Mucosa of stomach (tissue), 1 donor: ENCODE data around the gene FKBP4.

Experiments
- H3K27me3 ChIP-seq: one replicate; pipeline ENCODE4 v1.7.0; 2013; ENCODE audit warnings: mild to moderate bottlenecking, low read length; ENCODE audit not compliant: control insufficient read depth, insufficient read depth
- H3K36me3 ChIP-seq: one replicate; pipeline ENCODE4 v1.7.0; 2013; ENCODE audit warnings: low read length; ENCODE audit not compliant: control insufficient read depth, insufficient read depth
- H3K4me1 ChIP-seq: one replicate; pipeline ENCODE4 v1.7.0; 2013; ENCODE audit warnings: mild to moderate bottlenecking, low read length; ENCODE audit not compliant: control insufficient read depth, insufficient read depth
- H3K4me3 ChIP-seq: one replicate; pipeline ENCODE4 v1.7.0; 2013; ENCODE audit warnings: low read length
- H3K9ac ChIP-seq: one replicate; pipeline ENCODE4 v1.7.0; 2013; ENCODE audit warnings: mild to moderate bottlenecking, low read length, moderate library complexity
- H3K9me3 ChIP-seq: one replicate; pipeline ENCODE4 v1.7.0; 2013; ENCODE audit warnings: mild to moderate bottlenecking, low read length, moderate library complexity; ENCODE audit not compliant: control insufficient read depth
- donor health status: Pancreatic carcinoma.

The FKBP4 gene

GRCh38 chr12:2803635-2804392 is 9.0 kb downstream of the FKBP4 start:
- H3K36me3 ChIP-seq, result peaks cover 23% of the 10 kb centered on the region
- no peaks in the 10 kb centered on the region for H3K9me3 ChIP-seq
- no peak overlapping the region for H3K9ac ChIP-seq
- no peak overlapping the region for H3K4me3 ChIP-seq
- H3K27me3 ChIP-seq, result no peaks in the 10 kb centered on the region
- H3K4me1 ChIP-seq, result no peaks in the 10 kb centered on the region

GRCh38 chr12:2804393-2805142 is 9.8 kb downstream of the FKBP4 start:
- Histone ChIP-seq H3K4me3 (no peak overlapping the region), H3K4me1 (no peaks in the 10 kb centered on the region), H3K36me3 (peaks cover 16% of the 10 kb centered on the region), H3K27me3 (no peaks in the 10 kb centered on the region), H3K9me3 (no peaks in the 10 kb centered on the region), H3K9ac (no peak overlapping the region)

GRCh38 chr12:2805143-2805520 is 10.4 kb downstream of the FKBP4 start:
- H3K27me3 ChIP-seq, result no peaks in the 10 kb centered on the region
- H3K4me3 ChIP-seq, result no peak overlapping the region
- H3K36me3 ChIP-seq, result peaks cover 14% of the 10 kb centered on the region
- no peaks in the 10 kb centered on the region for H3K9me3 ChIP-seq
- H3K4me1 ChIP-seq, result no peaks in the 10 kb centered on the region
- no peak overlapping the region for H3K9ac ChIP-seq

- H3K9ac ChIP-seq, result no peak overlapping the region
- H3K9me3 ChIP-seq, result no peaks in the 10 kb centered on the region
- no peak overlapping the region for H3K4me3 ChIP-seq
- peaks cover 9% of the 10 kb centered on the region for H3K36me3 ChIP-seq
- no peaks in the 10 kb centered on the region for H3K27me3 ChIP-seq
- H3K4me1 ChIP-seq, result peaks cover 2% of the 10 kb centered on the region
Observed at GRCh38 chr12:2806700-2807099, 11.9 kb downstream of the FKBP4 start.

GRCh38 chr12:2811801-2812200 is 17.0 kb downstream of the FKBP4 start:
- Histone ChIP-seq H3K27me3 (no peaks in the 10 kb centered on the region), H3K9me3 (no peaks in the 10 kb centered on the region), H3K4me3 (peak overlapping the region; percentile 95), H3K9ac (peak overlapping the region; percentile 80), H3K36me3 (no peaks in the 10 kb centered on the region), H3K4me1 (peaks cover 7% of the 10 kb centered on the region)

- peak within 1 kb of the TSS; percentile 80 for H3K9ac ChIP-seq
- H3K27me3 ChIP-seq, result no peaks in the 10 kb centered on the region
Observed at GRCh38 chr12:2812290-2813213, 17.8 kb downstream of the FKBP4 start, which contains the start of gene ITFG2. TSS of gene ITFG2 (plus strand) at chr12:2812668. CDS start at chr12:2812761, 93 bp downstream.

GRCh38 chr12:2813214-2814185 is 18.7 kb downstream of the FKBP4 start:
- Histone ChIP-seq H3K4me3 (peak overlapping the region; percentile 95), H3K9me3 (no peaks in the 10 kb centered on the region), H3K9ac (peak overlapping the region; percentile 80), H3K4me1 (peaks cover 7% of the 10 kb centered on the region), H3K36me3 (no peaks in the 10 kb centered on the region), H3K27me3 (no peaks in the 10 kb centered on the region)

More at GRCh38 chr12:2812290-2813213, 17.8 kb downstream of the FKBP4 start, which contains the start of gene ITFG2:
- no peaks in the 10 kb centered on the region for H3K36me3 ChIP-seq
- H3K4me3 ChIP-seq, result peak within 1 kb of the TSS; percentile 95
- no peaks in the 10 kb centered on the region for H3K9me3 ChIP-seq
- peaks cover 7% of the 10 kb centered on the region for H3K4me1 ChIP-seq

GRCh38 chr12:2819810-2820209 is 25.0 kb downstream of the FKBP4 start:
- Histone ChIP-seq H3K36me3 (no peaks in the 10 kb centered on the region), H3K9me3 (no peaks in the 10 kb centered on the region), H3K27me3 (no peaks in the 10 kb centered on the region), H3K9ac (no peak overlapping the region), H3K4me3 (no peak overlapping the region), H3K4me1 (no peaks in the 10 kb centered on the region)

- Histone ChIP-seq H3K4me3 (no peak overlapping the region), H3K36me3 (peaks cover 2% of the 10 kb centered on the region), H3K4me1 (no peaks in the 10 kb centered on the region), H3K27me3 (no peaks in the 10 kb centered on the region), H3K9me3 (no peaks in the 10 kb centered on the region), H3K9ac (no peak overlapping the region)
Observed at GRCh38 chr12:2820432-2820831, 25.7 kb downstream of the FKBP4 start.

- H3K9me3 ChIP-seq, result no peaks in the 10 kb centered on the region
- no peaks in the 10 kb centered on the region for H3K27me3 ChIP-seq
- no peak overlapping the region for H3K9ac ChIP-seq
- no peaks in the 10 kb centered on the region for H3K4me1 ChIP-seq
- no peak overlapping the region for H3K4me3 ChIP-seq
- H3K36me3 ChIP-seq, result peaks cover 5% of the 10 kb centered on the region
Observed at GRCh38 chr12:2823483-2823882, 28.7 kb downstream of the FKBP4 start.

- H3K4me1 ChIP-seq, result no peaks in the 10 kb centered on the region
- H3K36me3 ChIP-seq, result peaks cover 5% of the 10 kb centered on the region
- no peaks in the 10 kb centered on the region for H3K27me3 ChIP-seq
- no peak overlapping the region for H3K4me3 ChIP-seq
- H3K9me3 ChIP-seq, result no peaks in the 10 kb centered on the region
- no peak overlapping the region for H3K9ac ChIP-seq
Observed at GRCh38 chr12:2824541-2824940, 29.8 kb downstream of the FKBP4 start.
